ENCODE measurements around the gene RUNX3.

RUNX3 gene

GRCh38 chr1:24857507-24858133 lies 72.5 kb downstream of the RUNX3 start:
- TF ChIP-seq CTCF (IDR thresholded peaks at IDR 0.05) = no peak
- H3K4me3 ChIP-seq = no peak overlapping the region
- no peak overlapping the region for H3K27ac ChIP-seq
- H3K4me1 ChIP-seq = no peaks in the 10 kb centered on the region
- no peaks in the 10 kb centered on the region for H3K36me3 ChIP-seq
- DNase-seq = no peak
- H3K27me3 ChIP-seq = peaks cover 0 to 19% of the 10 kb centered on the region in 2 donors
- no peaks in the 10 kb centered on the region for H3K9me3 ChIP-seq
- intact Hi-C loops (cut with DNase I; ENCODE audit: low total_unique reads) = loop anchor here (10.0 kb wide), 2 partner anchors 87 to 177 kb away; no protein-coding TSS in a partner anchor

- intact Hi-C loops (cut with DNase I; ENCODE audit: low total_unique reads) = loop anchor here (10.0 kb wide), 2 partner anchors 88 to 178 kb away; no protein-coding TSS in a partner anchor
- H3K27me3 ChIP-seq = peaks cover 0 to 12% of the 10 kb centered on the region in 2 donors
Measured at GRCh38 chr1:24856787-24857506, 73.1 kb downstream of the RUNX3 start.

GRCh38 chr1:24855474-24855873 lies 74.6 kb downstream of the RUNX3 start:
- H3K4me3 ChIP-seq = no peak overlapping the region
- no peak for DNase-seq
- H3K27ac ChIP-seq = no peak overlapping the region
- peaks cover 0 to 2% of the 10 kb centered on the region in 2 donors for H3K27me3 ChIP-seq
- H3K36me3 ChIP-seq = no peaks in the 10 kb centered on the region
- no peaks in the 10 kb centered on the region for H3K4me1 ChIP-seq
- TF ChIP-seq CTCF (IDR thresholded peaks at IDR 0.05) = no peak
- intact Hi-C loops (cut with DNase I; ENCODE audit: low total_unique reads) = loop anchor here (10.0 kb wide), 2 partner anchors 89 to 179 kb away; no protein-coding TSS in a partner anchor
- H3K9me3 ChIP-seq = no peaks in the 10 kb centered on the region

More at GRCh38 chr1:24856787-24857506, 73.1 kb downstream of the RUNX3 start:
- H3K36me3 ChIP-seq = no peaks in the 10 kb centered on the region
- no peak overlapping the region for H3K4me3 ChIP-seq
- no peaks in the 10 kb centered on the region for H3K9me3 ChIP-seq
- peak in 1 of 2 donors; percentile 48 for DNase-seq
- H3K27ac ChIP-seq = no peak overlapping the region
- TF ChIP-seq CTCF (IDR thresholded peaks at IDR 0.05) = no peak
- no peaks in the 10 kb centered on the region for H3K4me1 ChIP-seq

GRCh38 chr1:24853649-24854048 lies 76.4 kb downstream of the RUNX3 start:
- no peak for TF ChIP-seq CTCF (IDR thresholded peaks at IDR 0.05)
- intact Hi-C loops (cut with DNase I; ENCODE audit: low total_unique reads) = loop anchor here (5.0 to 10.0 kb wide), 3 partner anchors 91 to 354 kb away; no protein-coding TSS in a partner anchor

GRCh38 chr1:24850328-24850920 lies 79.7 kb downstream of the RUNX3 start:
- H3K27ac ChIP-seq = no peak overlapping the region
- no peak for DNase-seq
- H3K4me1 ChIP-seq = peaks cover 0 to 21% (median 16%) of the 10 kb centered on the region in 4 donors
- no peaks in the 10 kb centered on the region for H3K9me3 ChIP-seq
- TF ChIP-seq CTCF (IDR thresholded peaks at IDR 0.05) = no peak
- intact Hi-C loops (cut with DNase I; ENCODE audit: low total_unique reads) = loop anchor here (5.0 to 10.0 kb wide), 3 partner anchors 94 to 357 kb away; no protein-coding TSS in a partner anchor
- H3K27me3 ChIP-seq = no peaks in the 10 kb centered on the region
- no peak overlapping the region for H3K4me3 ChIP-seq
- H3K36me3 ChIP-seq = peaks cover 0 to 7% (median 6%) of the 10 kb centered on the region in 3 donors

More at GRCh38 chr1:24853649-24854048, 76.4 kb downstream of the RUNX3 start:
- Histone ChIP-seq H3K36me3 (no peaks in the 10 kb centered on the region), H3K27me3 (no peaks in the 10 kb centered on the region), H3K9me3 (no peaks in the 10 kb centered on the region), H3K4me3 (no peak overlapping the region), H3K4me1 (peaks cover 0 to 9% (median 6%) of the 10 kb centered on the region in 4 donors), H3K27ac (no peak overlapping the region)
- DNase-seq = no peak

Measured in tibial artery (tissue), 4 donors.